T-helper 9 cell (primary cell): ENCODE measurements around the gene JPH2.
"Not testable (repeated sequence)": the region's sequence is repeated elsewhere in the genome, so short reads cannot be mapped to it uniquely, and the experiment has no call there.

Source experiments
- DNase-seq: peaks from one replicate; pipeline ENCODE4 v3.0.0-alpha.2; 2020

Gene JPH2

GRCh38 chr20:44153636-44154043 lies 33.3 kb downstream of the JPH2 start:
- no peak for DNase-seq

GRCh38 chr20:44151621-44152416 lies 35.2 kb downstream of the JPH2 start:
- no peak for DNase-seq

- no peak for DNase-seq
These were observed 40.7 kb downstream of the JPH2 start for GRCh38 chr20:44146272-44146671.

- no peak for DNase-seq
These were observed 41.7 kb downstream of the JPH2 start for GRCh38 chr20:44145131-44145775.

- no peak for DNase-seq
These were observed 43.1 kb downstream of the JPH2 start for GRCh38 chr20:44143936-44144335.

- no peak for DNase-seq
These were observed 44.6 kb downstream of the JPH2 start for GRCh38 chr20:44142413-44142812.

- no peak for DNase-seq
These were observed 45.1 kb downstream of the JPH2 start for GRCh38 chr20:44141873-44142272.

- DNase-seq: no peak
These were observed 48.1 kb downstream of the JPH2 start for GRCh38 chr20:44138867-44139266.

GRCh38 chr20:44137266-44137801 lies 49.7 kb downstream of the JPH2 start:
- DNase-seq: no peak

GRCh38 chr20:44136579-44137265 lies 50.3 kb downstream of the JPH2 start:
- no peak for DNase-seq

- DNase-seq: no peak
These were observed 51.4 kb downstream of the JPH2 start for GRCh38 chr20:44135417-44136204.

- DNase-seq: no peak
These were observed 52.0 kb downstream of the JPH2 start for GRCh38 chr20:44135012-44135412.

GRCh38 chr20:44133424-44133823 lies 53.6 kb downstream of the JPH2 start:
- no peak for DNase-seq

- DNase-seq: no peak
These were observed 55.3 kb downstream of the JPH2 start for GRCh38 chr20:44131704-44132103.

GRCh38 chr20:44129911-44130718 lies 56.9 kb downstream of the JPH2 start:
- DNase-seq: no peak

GRCh38 chr20:44129300-44129699 lies 57.7 kb downstream of the JPH2 start:
- DNase-seq: not testable (repeated sequence)

GRCh38 chr20:44126445-44126844 lies 60.5 kb downstream of the JPH2 start:
- DNase-seq: no peak

- DNase-seq: no peak
These were observed 61.5 kb downstream of the JPH2 start for GRCh38 chr20:44125332-44126127.

GRCh38 chr20:44123874-44124535 lies 63.0 kb downstream of the JPH2 start:
- DNase-seq: no peak

- no peak for DNase-seq
These were observed 63.7 kb downstream of the JPH2 start for GRCh38 chr20:44123251-44123650.
